Raji (cell line): ENCODE data around the gene KYNU.

Source experiments
- POLR2A ChIP-seq: IDR thresholded peaks from 2 replicates; pipeline ENCODE4 v1.6.1; 2011; ENCODE audit warnings: low read depth, low read length, control low read depth; ENCODE audit not compliant: insufficient read depth

The KYNU gene

GRCh38 chr2:142867136-142867535 lies 10.3 kb upstream of the KYNU start:
- TF ChIP-seq POLR2A, result no peak

GRCh38 chr2:142868229-142868762 lies 9.2 kb upstream of the KYNU start:
- no peak for TF ChIP-seq POLR2A

- TF ChIP-seq POLR2A, result no peak
Measured at GRCh38 chr2:142869461-142870106, 7.9 kb upstream of the KYNU start.

- no peak for TF ChIP-seq POLR2A
Measured at GRCh38 chr2:142870526-142870925, 6.9 kb upstream of the KYNU start.

GRCh38 chr2:142871396-142871795 lies 6.1 kb upstream of the KYNU start:
- TF ChIP-seq POLR2A, result no peak

- no peak for TF ChIP-seq POLR2A
Measured at GRCh38 chr2:142872882-142873724, 4.4 kb upstream of the KYNU start.

GRCh38 chr2:142873831-142874287 lies 3.6 kb upstream of the KYNU start:
- no peak for TF ChIP-seq POLR2A

- TF ChIP-seq POLR2A, result no peak
Measured at GRCh38 chr2:142874293-142874814, 3.1 kb upstream of the KYNU start.

GRCh38 chr2:142875010-142875409 lies 2.5 kb upstream of the KYNU start:
- TF ChIP-seq POLR2A, result no peak

- no peak for TF ChIP-seq POLR2A
Measured at GRCh38 chr2:142875652-142876051, 1.8 kb upstream of the KYNU start.

GRCh38 chr2:142876423-142876822 lies 1.0 kb upstream of the KYNU start:
- TF ChIP-seq POLR2A, result no peak

- no peak for TF ChIP-seq POLR2A
Measured at GRCh38 chr2:142878031-142878678, 691 bp downstream of the KYNU start.

- TF ChIP-seq POLR2A, result no peak
Measured at GRCh38 chr2:142879151-142879550, 1.7 kb downstream of the KYNU start.

GRCh38 chr2:142880279-142880678 lies 2.8 kb downstream of the KYNU start:
- no peak for TF ChIP-seq POLR2A

GRCh38 chr2:142881619-142882018 lies 4.2 kb downstream of the KYNU start:
- no peak for TF ChIP-seq POLR2A

GRCh38 chr2:142883526-142883925 lies 6.1 kb downstream of the KYNU start:
- TF ChIP-seq POLR2A, result no peak

GRCh38 chr2:142885543-142885942 lies 8.1 kb downstream of the KYNU start:
- no peak for TF ChIP-seq POLR2A
